Measurements from ENCODE around the gene SCRG1.

The SCRG1 gene

DNA sequence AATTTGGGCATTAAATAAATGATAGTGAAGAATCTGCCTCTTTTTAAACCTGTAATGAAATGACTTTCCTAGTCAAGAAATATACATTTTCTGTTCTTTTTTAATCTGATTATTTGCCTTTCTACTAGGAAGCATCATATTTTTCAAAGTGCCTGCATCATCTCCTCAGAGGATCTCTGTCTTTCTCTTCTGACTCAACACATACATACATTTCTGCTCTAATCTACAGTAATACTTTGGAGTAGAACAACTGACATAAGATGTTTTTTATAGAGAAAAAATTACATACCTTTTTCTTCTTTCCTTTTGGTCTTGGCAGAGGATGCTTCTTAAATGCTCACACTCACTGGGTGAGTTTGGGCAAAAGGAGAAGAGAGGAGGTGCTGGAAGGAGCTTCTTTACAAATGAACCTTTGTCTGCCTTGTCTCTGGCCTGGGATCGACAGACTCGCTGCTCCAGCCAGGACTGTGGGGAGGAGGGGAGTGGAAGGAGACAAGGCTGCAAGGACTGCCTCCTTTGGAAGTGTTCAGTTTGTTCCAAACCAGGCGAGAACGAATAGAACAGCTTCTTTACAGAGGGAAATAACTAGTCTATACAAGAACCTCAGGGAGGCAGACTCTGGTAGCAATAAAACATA, at the start of gene SCRG1:
Gene SCRG1, minus strand, starts transcription at position 338 of the 637 bp plus-strand sequence. CDS start 7,702 bp downstream, outside the sequence.
- no peak for DNase-seq

DNA sequence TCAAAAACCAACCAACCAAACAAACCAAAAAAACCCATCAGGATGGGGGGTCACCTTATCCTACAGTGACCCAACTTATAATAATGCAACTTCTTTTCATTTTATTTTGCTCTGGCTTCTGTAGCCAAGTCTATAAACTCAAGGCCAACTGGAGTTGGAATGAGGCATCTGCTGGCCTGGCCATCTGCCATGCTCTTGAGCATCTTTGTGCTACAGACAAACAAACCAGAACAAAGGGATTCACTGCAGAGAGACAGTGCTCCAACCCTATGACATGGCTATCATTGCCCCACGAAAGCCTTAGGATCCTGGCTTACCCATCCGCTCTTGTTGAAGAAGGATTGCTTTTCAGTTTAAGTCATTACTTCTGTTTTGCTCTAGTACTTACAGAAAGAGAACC, 49.2 kb upstream of the SCRG1 start:
- DNase-seq = no peak

DNA sequence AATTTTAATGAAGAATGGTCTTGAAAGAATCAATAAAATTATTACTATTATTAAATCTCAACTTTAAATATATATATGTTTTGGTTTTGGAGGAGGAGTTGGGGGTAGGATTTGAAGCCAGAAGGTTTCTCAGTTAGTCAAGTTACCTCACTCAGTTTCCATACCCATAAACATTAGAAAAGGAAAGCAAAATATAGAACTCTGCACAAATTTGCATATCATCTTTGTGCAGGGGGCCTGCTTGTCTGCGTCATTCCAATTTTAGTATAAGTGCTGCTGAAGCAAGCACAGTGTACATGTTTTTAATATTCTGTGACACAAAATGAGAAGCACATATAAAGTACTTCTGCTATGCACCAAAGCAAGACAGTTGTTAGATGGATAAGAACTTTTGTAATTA, 47.5 kb upstream of the SCRG1 start:
- no peak for DNase-seq

DNA sequence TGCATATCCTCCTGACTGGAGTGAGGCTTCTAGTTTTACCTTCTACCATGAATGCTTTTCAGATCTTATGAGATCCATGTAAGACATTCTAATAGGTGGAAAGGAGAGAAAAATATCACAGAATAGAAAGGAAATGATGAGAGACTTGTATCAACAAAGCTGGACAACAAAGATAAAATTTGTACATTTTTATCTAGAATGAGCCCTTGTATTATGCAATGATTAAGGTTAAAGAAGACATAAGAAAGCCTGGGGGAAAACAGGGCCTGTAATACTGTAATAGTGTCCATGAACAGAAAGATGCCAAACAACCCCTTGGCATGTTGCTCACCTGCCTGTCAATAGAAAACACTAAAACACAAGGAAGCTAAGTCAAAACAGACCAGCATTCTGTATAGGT, 44.2 kb upstream of the SCRG1 start:
- no peak for DNase-seq

DNA sequence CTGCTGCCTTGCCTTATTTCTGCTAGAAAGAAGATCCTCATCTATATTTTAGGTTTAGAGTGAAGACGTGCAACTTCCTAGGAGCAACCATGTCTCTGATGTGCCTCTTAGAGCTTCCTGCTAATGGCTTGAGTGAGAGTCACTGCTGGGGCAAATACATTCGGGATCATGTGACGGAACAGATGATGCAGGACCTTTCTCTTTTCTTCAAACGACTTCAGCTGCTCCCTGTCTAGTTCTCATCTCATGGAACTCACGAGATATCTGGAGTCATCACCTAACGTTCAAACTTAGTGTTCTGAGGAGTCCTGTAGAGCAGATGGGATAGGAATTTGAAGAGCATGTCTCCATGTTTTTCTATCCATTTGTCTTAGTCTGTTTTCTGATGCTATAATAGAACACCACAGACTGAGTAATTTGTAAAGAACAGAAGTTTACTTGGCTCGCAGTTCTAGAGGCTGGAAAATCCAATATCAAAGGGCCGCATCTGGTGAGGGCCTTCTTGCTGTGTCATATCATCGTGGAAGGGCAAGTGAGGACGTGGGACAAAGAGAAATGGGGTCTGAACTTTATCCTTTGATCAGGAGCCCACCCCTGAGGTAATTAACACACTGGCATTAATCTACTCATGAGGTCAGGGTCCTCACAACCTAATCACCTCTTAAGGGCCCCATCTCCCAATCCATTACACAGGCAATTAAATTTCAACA, 43.5 kb upstream of the SCRG1 start:
- no peak for DNase-seq

DNA sequence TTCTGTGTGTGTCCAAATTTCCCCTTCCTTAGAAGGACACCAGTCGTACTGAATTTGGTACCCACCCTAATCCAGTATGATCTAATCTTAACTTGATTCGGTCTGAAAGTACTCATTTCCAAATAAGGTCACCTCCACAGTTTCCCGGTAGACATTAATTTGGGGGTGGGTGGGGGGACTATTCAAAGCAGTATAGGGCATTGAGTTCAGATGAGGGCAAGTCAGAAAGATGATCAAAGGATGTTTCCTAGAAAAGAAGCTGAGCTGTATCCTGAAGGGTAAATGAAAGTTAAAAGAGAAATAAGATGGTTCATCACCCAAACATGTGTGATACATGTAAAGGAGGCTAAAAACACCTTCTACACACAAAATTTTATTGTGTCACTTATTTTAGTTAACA, 42.0 kb upstream of the SCRG1 start:
- DNase-seq = no peak

DNA sequence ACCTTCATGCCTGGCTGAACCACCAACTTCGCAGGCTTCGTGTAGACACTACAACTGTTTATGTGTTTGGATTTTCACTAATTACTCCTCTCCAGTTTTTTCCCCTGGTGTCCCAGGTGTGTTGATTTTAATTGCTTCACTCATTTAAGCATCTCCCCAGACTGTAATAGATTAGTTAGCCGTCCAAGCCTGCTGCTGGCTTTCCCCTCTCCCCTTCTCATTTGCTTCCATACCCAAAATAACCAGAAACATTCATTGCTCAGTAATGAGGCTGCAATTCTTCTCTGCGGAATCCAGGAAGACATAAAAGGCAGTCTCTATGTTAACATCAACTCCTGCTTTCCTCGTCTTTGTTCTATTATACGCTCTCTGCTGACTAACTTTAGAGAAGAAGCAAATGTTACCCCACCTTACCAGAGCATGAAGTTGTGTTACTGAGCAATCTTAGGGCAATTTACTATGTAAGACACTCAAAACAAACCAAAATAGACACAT, 37.9 kb upstream of the SCRG1 start:
- no peak for DNase-seq

DNA sequence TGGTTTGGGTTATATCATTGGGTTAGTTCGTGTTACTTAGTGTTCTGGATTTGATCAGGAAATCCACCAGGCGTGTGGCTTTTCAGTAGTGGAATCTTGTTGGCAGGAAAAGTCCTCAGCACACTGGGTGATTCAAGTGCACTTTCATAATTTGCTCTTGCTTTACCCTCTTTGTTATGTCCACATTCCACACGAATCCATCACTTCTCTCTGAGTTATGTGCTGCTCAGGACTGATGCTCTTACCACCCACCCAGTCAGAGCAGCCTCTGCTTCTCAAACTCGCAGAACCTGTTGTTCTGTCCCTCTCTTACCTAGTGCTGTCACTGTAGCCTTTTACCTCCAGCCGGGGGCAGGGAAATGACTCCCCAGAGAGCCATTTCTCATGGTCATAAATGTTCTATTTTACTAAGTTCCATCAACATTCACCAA, 37.2 kb upstream of the SCRG1 start:
- DNase-seq = no peak

DNA sequence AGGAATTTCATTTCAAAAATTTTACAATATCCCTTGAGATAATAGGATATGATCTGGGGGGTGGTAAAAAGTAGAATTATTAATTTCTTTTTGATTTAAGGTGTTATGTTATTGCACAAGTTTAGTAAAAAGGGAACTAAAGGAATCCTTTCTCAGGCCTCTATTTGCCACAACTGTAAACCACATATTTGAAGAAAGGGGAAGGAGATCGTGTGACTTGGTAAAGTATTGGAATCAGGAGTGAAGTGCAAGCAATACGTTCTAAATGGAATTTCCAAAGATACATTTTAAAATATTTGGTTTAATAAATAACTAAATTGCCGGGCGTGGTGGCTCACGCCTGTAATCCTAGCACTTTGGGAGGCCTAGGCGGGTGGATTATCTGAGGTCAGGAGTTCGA, 35.3 kb upstream of the SCRG1 start:
- DNase-seq = no peak

DNA sequence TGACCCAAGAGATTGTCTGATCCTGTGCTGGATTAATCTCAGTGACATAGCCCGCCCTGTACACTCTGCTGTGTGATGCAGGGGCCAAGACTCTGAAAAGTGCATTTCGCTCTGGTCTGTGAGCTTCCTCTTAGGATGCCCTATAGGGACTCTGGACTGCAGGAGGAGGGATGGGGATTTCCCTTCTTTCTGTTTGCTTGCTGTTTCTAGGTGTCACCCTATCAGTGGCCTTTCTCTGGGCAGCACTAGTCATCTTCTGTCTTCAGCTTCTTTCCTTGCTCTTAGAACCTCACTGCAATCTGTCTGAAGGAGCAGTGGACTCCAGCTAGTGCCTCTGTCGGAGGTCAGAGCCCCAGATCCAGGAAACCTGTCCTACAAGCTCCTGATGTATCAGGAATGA, 34.5 kb upstream of the SCRG1 start:
- no peak for DNase-seq

DNA sequence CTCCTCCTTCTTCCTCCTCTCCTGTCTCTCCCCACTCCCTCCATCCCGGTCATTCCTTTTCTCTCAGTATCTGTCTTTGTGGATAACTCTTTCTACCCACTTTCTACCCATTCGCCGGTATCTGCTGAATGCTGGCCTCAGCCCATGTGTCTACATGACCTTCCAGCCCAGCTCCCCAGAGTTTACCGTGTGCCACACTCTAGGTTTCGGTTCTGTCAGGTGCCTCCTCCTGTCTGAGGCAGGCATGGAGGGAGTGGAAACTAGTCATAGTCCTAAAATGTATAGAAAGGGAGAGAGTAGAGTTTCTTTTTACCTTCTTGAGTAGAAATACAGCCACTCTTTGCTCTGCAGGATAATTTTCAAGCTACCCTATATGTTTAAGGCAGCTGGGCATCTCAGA, 33.5 kb upstream of the SCRG1 start:
- no peak for DNase-seq

DNA sequence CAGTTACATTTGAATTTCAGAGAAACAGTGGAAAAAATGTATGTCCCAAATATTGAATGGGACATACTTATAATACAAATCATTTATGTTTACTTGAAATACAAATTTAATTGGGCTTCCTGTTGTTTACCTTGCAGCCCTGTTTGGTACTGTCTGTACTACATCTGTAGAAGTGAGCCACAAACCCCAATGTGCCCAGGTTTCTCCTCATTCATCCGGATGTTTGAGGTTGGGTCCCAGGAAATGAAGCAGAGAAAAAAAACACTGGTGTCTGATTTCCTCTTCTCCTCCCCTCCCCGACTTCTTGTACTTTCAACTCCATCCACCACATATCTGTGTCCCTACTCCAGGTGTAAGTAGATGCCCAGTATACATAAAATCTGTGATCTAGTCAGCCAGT, 27.1 kb upstream of the SCRG1 start:
- no peak for DNase-seq

DNA sequence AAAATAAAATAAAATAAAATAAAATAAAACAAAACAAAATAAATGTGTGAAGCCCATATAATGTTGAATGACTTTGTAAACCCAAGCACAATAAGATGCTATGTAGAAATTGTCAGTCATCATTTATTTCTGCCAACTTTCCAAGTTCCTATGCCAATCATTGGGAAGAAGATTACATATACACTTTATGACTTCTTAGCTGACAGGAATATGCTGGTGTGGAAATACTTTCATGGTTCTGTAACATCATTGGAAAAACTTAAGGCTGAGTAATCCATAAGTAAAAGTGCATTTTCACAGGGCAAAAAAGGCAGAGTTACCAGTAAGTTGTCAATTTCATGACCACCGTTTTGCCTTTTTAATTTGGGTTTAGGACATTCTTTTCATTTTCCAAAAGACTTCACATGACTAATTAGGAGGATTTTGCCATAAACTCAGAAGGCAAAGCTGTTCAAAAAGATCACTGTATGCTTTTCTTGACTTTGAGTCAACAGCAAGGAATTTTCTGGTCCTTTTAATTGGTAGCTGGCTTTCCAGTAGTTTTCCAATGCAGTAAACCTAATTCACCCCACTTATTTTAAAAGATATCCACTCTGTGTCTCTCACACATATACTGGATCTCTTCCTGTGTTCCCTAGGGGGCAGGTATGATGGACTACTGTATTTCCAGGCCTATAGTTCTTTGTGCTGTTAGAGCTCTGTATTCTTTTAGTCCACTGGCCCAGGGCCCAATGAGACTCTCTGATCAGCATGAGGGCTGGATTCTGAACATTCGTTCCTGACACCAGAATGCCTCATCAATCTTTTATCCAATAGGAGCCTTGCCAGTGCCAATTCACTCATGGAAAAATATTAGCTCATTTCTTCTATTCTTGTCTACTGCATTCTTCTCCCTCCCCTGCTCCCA, 26.2 kb upstream of the SCRG1 start:
- no peak for DNase-seq

DNA sequence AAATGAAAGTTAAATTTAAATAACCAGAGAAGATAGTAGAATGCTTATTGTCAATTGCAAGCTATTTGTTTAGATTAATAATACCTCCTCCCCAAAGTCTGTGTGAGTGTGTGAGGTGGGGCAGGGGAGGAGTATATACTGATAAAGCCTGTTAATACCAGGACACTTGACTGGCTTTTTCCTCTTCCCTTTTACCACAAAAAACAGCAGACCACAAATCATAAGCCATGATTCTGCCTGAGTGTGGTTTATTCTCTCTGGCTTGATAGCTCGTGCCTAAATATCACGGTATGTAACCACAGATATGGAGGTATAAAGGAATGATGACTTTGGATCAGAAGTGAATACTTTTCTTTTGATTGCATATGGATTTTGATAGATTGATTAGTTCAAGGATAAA, 21.9 kb upstream of the SCRG1 start:
- no peak for DNase-seq

DNA sequence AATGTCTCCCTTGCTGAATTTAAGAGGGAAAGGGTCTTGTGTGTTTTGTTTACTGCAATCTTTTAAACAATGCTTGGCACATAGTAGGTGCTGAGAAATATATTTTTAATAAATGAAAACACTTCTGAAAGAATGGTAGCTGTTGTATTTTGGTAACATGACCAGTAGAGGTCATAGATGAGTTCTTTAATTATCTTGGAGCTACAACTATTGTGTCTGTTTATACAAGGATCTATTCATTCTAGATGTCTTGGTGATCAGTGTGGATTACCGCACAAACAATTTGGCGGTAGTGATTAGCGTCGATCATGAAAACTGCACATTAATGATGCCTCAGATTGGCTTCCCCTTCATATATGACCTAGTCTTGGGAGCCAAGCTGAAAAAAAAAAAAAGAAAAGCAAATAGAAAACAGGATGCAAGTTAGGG, 21.4 kb upstream of the SCRG1 start:
- DNase-seq = no peak

DNA sequence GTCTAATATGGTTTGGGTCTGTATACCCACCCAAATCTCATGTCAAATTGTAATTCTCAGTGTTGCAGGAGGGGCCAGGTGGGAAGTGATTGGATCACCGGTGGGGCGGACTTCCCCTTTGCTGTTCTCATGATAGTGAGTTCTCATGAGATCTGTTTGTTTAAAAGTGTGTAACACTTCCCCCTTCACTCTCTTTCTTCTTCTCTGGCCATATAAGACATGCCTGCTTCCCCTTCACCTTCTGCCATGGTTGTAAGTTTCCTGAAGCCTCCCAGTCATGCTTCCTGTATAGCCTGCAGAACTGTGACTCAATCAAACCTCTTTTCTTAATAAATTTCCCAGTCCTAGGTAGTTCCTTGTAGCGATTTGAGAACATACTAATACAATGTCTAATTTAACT, 19.7 kb upstream of the SCRG1 start:
- DNase-seq = no peak

DNA sequence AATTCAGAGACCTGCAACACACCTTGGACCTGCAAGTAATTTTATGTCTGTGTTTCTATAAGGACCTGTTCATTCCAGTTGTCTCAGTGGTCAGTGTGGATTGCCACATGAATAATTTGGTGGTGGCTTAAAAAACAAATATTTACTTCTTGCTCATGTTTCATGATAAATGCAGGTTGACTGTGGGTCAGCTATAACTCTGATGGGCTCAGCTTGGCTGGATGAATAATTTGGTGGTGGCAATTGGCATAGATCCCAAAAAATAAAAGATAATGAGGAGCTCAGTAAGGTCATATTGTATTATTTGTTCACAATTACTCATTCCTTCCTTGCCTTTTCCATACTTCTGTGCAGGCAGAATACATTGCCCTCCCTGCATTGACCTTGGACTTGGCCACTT, 18.9 kb upstream of the SCRG1 start:
- no peak for DNase-seq

DNA sequence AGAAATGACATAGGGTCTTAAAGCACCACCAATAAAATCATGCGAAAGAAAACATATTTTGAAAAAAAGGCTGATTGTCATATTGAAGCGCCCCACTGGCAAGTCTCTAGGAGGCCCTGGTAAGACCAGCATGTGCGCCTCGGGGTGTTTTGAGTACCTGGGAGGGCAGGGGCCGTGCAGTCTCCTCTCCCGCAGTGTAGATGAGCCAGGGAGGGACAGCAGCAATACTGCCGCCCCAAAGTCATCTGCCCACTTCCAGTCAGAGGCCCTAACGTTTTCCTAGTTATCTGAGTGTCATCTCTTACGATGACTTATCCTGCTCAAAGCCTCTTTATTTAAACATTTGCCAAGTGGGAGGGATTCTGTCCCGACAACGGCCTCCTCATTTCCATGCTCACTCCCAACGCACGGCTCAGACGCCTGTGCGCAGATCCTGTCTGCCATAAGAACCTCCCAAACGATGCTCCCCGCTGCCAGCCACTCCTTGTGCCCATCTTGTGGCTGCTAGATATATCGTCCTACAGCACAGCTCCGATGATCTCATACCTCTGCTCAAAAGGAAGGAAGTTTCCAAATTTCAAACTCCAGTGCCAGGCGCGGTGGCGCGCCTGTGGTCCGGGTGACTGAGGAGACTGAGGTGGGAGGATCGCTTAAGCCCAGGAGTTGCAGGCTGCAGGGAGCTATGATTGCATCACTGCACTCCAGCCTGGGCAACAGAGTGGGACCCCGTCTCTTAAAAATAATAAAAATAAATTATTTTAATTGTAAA, 17.2 kb upstream of the SCRG1 start:
- DNase-seq = no peak

DNA sequence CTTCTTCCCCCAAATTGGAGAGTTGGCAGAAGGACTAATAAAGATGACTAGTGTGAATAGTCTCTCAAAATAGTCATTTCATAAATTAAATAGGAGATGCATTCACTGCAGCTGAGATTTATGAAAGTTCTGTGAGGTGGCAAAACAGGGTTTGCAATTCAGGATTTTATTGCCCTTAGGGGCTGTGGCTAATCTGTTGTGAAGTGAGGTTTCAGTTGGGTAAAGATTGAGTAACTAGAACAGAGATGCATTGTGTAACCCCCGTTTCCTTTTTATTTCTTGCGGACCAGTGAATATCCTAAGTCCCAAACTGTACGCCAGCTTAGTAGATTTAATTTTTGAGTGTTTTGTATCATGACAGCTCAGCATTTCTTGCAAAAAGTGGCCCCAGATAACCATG, 16.2 kb upstream of the SCRG1 start:
- no peak for DNase-seq

DNA sequence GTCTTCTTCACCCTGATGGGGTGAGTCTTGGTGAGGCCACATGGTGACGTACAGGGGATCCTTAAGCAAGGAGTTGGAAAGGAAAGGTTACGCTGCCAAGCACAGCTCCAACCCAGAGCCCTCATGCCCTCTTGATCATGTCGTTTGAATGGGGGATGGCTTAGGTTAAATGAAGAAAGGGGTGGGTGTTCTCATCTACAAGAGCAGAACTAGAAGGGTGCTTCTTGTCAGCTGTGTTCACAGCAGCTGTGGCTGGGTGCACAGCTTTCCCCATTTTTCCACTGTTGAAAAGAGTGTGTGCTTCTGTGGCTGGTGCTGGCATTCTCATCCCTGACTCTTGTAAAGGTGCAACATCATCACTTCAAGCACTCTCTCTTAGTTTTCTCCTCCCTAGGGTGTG, 15.5 kb upstream of the SCRG1 start:
- no peak for DNase-seq

DNA sequence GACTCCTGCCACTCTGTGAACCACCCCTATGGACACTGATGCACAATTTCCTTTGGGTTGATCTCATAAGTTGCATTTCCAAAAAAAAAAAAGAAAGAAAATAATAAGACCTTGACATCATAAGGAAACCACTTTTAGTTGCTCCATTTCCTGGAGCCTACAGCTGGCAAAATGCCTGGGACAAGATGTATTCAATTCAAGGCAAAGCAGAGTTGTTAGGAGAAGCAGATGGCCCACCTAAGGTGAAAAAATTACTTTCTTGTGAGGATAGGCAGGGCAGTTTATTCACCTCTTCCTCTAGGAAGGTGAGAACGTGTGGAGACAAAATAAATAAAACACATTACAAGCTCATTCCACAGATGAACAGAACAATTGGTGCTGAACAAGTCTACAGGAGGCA, 14.1 kb upstream of the SCRG1 start:
- DNase-seq = no peak

DNA sequence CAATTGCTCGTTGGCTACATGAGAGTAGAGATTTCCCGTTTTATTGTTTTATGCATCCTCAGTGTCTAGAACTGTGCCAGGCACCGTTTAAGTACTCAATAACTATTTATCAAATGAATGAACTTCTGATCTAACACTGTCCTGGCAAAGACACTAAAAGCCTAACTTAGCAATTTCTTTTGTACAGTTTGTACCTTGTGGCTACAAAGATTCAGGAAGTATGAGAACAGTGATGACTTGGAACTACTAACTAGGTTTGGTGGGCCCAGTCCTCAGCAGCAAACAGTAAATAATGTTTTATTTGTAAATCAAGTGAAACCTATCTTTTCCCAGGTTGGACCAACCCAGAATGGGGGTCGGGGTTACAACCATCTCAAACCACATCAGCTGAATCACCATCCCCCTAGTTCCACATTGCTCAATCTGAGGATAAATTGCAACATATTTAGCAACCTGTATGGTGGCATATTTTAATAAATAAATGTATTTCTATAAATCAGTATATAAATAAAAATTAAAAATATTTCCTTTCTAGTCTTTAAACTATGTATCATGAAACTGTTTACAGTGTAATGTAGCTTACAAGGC, 12.3 kb upstream of the SCRG1 start:
- no peak for DNase-seq

DNA sequence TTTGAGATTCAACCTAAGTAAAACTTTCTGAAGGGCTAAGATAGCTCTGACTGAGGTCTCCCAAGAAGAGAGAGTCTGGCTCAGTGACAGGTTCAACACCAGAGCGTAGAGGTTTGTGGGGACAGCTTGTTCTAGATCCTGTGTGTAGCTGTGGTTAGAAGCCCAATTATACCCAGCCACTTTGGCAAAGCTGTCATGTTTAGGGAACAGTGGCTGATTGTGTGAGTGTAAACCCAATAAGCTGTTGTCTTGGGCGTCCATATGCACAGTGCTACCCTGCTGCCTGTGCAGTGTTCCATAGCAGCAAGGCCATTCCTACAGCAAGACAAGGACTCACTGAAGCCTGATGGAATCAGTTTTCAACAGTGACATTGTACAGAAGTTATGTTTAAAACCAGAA, 11.2 kb upstream of the SCRG1 start:
- DNase-seq = no peak
